Measurements from ENCODE around the gene RHOD. TPM values are rescaled to one million over a fixed set of nuclear protein-coding genes. Genes with fewer than 3 reads are reported as not detected.

The RHOD gene
- total RNA-seq, 2 donors from 2014 or later, result 17.1 to 18.1 TPM

GRCh38 chr11:67027483-67027930, 29.1 kb upstream of the RHOD start:
- H3K4me1 ChIP-seq (ENCODE audit: control insufficient read depth, insufficient read depth, low read length), result no peaks in the 10 kb centered on the region
- no peak overlapping the region for H3K27ac ChIP-seq (ENCODE audit: low read depth, low read length)
- Mint-ChIP-seq H3K27ac (no peak overlapping the region), H3K4me1 (peaks cover 3% of the 10 kb centered on the region), H3K4me3 (no peak overlapping the region), H3K9me3 (no peaks in the 10 kb centered on the region), H3K27me3 (ENCODE audit: insufficient read depth) (peaks cover 37% of the 10 kb centered on the region), H3K36me3 (ENCODE audit: low read depth) (no peaks in the 10 kb centered on the region)
- peaks cover 29% of the 10 kb centered on the region for H3K27me3 ChIP-seq (ENCODE audit: control insufficient read depth, insufficient read depth, low read length, poor library complexity, severe bottlenecking)
- H3K9ac ChIP-seq (ENCODE audit: extremely low read depth, low read length, poor library complexity, severe bottlenecking), result no peak overlapping the region
- H3K36me3 ChIP-seq (ENCODE audit: control insufficient read depth, insufficient read depth, low read length), result no peaks in the 10 kb centered on the region
- no peak for TF ChIP-seq CTCF (conservative IDR thresholded peaks at IDR 0.05)
- H3K9me3 ChIP-seq (ENCODE audit: control insufficient read depth, low read length), result no peaks in the 10 kb centered on the region
- no peak for DNase-seq
- 94% methylated on average over 10 to 12 of the region's 12 CpGs for WGBS, 2 experiments (ENCODE audit: insufficient coverage in 1 of 2, insufficient read length in 1 of 2)
- no peak overlapping the region for H3K4me3 ChIP-seq (ENCODE audit: low read length)

- no peak overlapping the region for H3K27ac ChIP-seq (ENCODE audit: low read depth, low read length)
- WGBS, 2 experiments (ENCODE audit: insufficient coverage in 1 of 2, insufficient read length in 1 of 2), result 94 to 96% methylated on average over 3 to 6 of the region's 6 CpGs
- Mint-ChIP-seq H3K9me3 (no peaks in the 10 kb centered on the region), H3K4me3 (no peak overlapping the region), H3K27ac (no peak overlapping the region), H3K27me3 (ENCODE audit: insufficient read depth) (peaks cover 32% of the 10 kb centered on the region), H3K36me3 (ENCODE audit: low read depth) (no peaks in the 10 kb centered on the region), H3K4me1 (peaks cover 2% of the 10 kb centered on the region)
- H3K36me3 ChIP-seq (ENCODE audit: control insufficient read depth, insufficient read depth, low read length), result no peaks in the 10 kb centered on the region
- H3K9ac ChIP-seq (ENCODE audit: extremely low read depth, low read length, poor library complexity, severe bottlenecking), result no peak overlapping the region
- peaks cover 24% of the 10 kb centered on the region for H3K27me3 ChIP-seq (ENCODE audit: control insufficient read depth, insufficient read depth, low read length, poor library complexity, severe bottlenecking)
- peak; percentile 53 for DNase-seq
- no peak for TF ChIP-seq CTCF (conservative IDR thresholded peaks at IDR 0.05)
- H3K4me1 ChIP-seq (ENCODE audit: control insufficient read depth, insufficient read depth, low read length), result no peaks in the 10 kb centered on the region
- no peak overlapping the region for H3K4me3 ChIP-seq (ENCODE audit: low read length)
- H3K9me3 ChIP-seq (ENCODE audit: control insufficient read depth, low read length), result no peaks in the 10 kb centered on the region
Measured at GRCh38 chr11:67027943-67028542, 28.6 kb upstream of the RHOD start.

DNA sequence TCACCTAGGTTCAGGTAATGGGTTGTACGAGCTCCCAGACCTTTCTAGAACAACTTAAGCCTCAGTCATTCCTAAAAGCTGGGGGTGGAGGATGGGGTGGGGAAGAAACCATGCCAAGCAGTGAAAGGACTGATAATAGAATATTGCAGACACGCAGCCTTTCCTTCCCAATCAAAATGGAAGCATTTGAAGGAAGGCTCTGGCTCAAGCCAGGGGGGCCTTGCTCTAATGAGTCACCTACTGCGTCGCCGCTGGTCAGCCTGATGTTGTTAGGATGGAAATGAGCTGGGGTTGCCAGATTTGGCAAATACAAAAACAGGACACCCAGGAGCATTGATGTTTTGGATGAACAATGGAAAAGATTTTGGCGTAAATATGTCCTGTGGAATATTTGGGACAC, 27.5 kb upstream of the RHOD start:
- H3K4me3 Mint-ChIP-seq, result no peak overlapping the region
- H3K27ac Mint-ChIP-seq, result no peak overlapping the region
- H3K36me3 ChIP-seq (ENCODE audit: control insufficient read depth, insufficient read depth, low read length), result no peaks in the 10 kb centered on the region
- no peaks in the 10 kb centered on the region for H3K4me1 ChIP-seq (ENCODE audit: control insufficient read depth, insufficient read depth, low read length)
- H3K27me3 Mint-ChIP-seq (ENCODE audit: insufficient read depth), result peaks cover 24% of the 10 kb centered on the region
- no peaks in the 10 kb centered on the region for H3K9me3 ChIP-seq (ENCODE audit: control insufficient read depth, low read length)
- H3K9me3 Mint-ChIP-seq, result no peaks in the 10 kb centered on the region
- H3K36me3 Mint-ChIP-seq (ENCODE audit: low read depth), result no peaks in the 10 kb centered on the region
- H3K4me3 ChIP-seq (ENCODE audit: low read length), result no peak overlapping the region
- no peak for TF ChIP-seq CTCF (conservative IDR thresholded peaks at IDR 0.05)
- DNase-seq, result peak; percentile 38
- H3K4me1 Mint-ChIP-seq, result no peaks in the 10 kb centered on the region
- H3K9ac ChIP-seq (ENCODE audit: extremely low read depth, low read length, poor library complexity, severe bottlenecking), result no peak overlapping the region
- WGBS, 2 experiments (ENCODE audit: insufficient coverage in 1 of 2, insufficient read length in 1 of 2), result 88 to 89% methylated on average over 5 to 6 of the region's 6 CpGs
- no peak overlapping the region for H3K27ac ChIP-seq (ENCODE audit: low read depth, low read length)
- H3K27me3 ChIP-seq (ENCODE audit: control insufficient read depth, insufficient read depth, low read length, poor library complexity, severe bottlenecking), result peaks cover 14% of the 10 kb centered on the region
